GM04503 (cell line): Measurements from ENCODE around the gene ZNF200.
"Not testable (repeated sequence)": the region's sequence is repeated elsewhere in the genome, so short reads cannot be mapped to it uniquely, and the experiment has no call there.

Source experiments
- DNase-seq: peaks from one replicate; pipeline ENCODE4 v3.0.0-alpha.2; 2012; ENCODE audit warnings: low read depth

Gene ZNF200

GRCh38 chr16:3252967-3253366, 18.0 kb upstream of the ZNF200 start:
- no peak for DNase-seq

DNA sequence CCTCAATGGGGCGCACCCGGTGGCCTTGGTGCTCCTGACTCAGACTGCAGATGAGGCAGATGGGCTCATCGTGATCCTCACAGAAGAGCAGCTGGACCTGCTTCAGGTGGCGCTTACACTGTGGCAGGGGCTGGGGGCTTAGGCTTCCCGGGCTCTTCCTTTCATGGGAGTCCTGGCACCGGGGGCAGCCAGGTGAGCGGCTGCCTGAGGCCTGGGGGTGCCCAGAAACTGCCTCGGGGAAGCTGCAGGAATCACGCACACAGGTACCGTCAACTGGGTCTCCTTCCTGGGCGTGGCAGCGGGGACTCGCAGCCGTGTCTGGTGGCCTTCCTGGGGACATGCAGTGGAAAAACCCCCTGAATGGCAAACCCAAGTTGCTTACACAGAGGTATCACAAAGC, 14.5 kb upstream of the ZNF200 start:
- DNase-seq: no peak

GRCh38 chr16:3249020-3249419, 14.1 kb upstream of the ZNF200 start:
- no peak for DNase-seq

GRCh38 chr16:3248596-3248995, 13.6 kb upstream of the ZNF200 start:
- no peak for DNase-seq

DNA sequence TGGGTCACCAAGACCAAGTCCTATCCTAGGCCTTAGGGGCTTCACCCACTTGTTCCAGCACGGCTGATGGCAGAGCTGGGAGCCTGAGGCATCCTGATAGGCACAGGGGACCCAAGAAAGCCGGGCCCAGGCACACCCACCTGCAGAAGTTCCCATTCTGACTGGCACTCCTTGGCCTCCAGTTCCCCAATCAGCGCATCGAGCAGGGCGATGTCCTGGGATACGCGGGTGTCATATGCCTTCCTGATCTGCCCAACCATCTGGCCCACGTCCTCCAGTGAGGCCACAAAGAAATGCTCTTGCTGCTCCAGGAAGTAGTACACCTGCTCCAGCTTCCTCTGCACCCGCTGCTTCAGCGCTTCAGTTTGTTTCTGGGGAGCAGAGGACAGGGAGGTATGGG, 11.9 kb upstream of the ZNF200 start:
- DNase-seq: no peak

GRCh38 chr16:3246002-3246401, 11.0 kb upstream of the ZNF200 start:
- DNase-seq: no peak

DNA sequence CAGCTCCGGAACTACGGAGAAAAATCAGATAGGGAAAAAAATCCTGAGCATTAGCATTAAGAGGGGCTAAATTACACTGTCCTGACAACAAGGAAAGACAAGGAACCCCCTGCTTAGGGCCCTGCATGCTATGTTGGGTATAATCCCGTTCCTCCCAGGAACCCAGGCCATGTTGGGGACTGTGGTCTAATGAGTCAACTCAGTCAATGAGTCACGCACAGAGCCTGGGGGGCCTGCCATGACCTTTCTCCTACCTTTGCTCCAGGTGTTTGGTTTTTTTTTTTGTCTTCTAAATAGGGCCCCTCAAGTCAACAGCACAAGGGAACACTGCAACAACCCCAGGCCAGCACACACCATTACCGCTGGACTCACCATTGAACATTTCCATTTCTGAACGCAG, 8.9 kb upstream of the ZNF200 start:
- no peak for DNase-seq

- no peak for DNase-seq
Observed at GRCh38 chr16:3242709-3243108, 7.8 kb upstream of the ZNF200 start.

GRCh38 chr16:3241761-3242160, 6.8 kb upstream of the ZNF200 start:
- no peak for DNase-seq

DNA sequence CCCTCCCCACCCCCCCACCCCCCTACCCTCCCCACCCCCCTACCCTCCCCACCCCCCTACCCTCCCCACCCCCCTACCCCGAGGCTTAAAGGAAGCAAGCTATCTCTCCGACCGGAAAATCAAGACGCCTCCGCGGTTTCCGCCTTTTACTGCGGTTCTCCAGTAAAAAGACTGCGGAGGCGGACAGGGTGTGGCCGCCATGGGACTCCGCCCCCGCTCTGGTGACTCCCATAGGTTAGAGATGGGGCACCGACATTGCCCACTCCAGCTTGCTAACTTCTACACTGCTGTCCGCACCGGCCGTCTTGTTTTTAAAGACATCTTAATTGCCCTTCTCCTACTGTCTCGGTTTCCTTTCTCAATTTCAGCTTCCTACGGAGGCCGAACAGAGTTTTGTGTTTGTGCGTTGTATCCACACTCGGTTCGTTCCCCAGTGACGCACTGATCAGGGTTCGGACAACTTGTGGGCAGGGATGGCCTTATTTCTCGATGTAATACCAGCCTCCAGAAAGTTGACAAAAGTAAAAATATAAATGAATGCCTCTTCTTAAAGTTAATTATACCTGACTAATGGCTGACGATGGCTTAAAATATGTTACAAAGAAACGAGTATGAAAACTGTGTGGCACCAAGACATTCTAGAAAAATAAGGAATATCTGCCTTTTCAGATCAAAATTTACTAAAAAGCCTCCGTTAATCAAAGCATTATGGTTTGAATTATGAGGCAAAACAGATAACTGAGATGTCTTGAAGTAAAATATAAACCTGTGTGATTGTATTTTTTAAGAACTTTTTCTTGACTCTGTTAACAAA, 1.1 kb upstream of the ZNF200 start:
- DNase-seq: no peak

- DNase-seq: no peak
Observed at GRCh38 chr16:3234543-3234856, 458 bp downstream of the ZNF200 start.

DNA sequence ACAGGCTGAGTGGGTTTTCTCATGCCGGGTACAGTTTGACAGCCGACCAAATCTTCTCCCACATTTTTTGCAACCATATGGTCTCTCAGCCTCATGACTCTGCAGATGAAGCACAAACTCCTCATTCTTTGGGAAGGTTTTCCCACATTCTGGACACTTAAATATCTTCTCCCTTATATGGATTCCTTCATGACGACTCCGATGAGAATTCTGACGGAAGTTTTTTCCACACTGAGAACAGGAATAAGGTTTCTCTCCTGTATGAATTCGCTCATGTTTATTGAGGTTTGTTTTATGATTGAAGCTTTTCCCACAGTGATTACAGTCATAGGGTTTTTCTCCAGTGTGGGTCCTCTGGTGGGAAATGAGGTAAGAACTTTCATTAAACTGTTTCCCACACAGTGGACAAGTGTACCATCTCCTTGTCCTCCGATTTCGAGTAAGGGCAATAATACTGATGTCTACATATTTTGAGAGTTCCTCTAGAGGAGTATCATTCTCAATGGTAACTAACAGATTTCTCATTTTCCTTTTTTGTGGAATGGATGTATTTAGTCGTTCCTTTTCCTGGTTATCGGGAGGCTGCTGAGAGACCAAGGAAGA, 10.9 kb downstream of the ZNF200 start:
- no peak for DNase-seq

DNA sequence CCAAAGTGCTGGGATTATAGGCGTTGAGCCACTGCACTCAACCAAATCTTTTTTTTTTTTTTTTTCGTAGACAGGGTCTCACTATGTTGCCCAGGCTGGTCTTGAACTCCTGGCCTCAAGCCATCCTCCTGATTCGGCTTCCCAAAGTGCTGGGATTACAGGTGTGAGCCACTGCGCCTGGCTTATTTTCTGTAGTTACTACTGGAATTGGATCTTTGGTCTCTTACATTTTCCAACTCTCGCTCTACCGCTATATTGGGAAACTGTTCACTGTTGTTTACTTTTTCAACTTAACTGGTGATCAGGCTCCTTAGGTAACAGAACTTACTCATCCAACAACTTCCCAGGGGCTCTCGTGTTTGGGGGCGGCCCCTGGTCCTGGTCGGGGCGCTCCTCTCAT, 14.1 kb downstream of the ZNF200 start:
- DNase-seq: no peak

DNA sequence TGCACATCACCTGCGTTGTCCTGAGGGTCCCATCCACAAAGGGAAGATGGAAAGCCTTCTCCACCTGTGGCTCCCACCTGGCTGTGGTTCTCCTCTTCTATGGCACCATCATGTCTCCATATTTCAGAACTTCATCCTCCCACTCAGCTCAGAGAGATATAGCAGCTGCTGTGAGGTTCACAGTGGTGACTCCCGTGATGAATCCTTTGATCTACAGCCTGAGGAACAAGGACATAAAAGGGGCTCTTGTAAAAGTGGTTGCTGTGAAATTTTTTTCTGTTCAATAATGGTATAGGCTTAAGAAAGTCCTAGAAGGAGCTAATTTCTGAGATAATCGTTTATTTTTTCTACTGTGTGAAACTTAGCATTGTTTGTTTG, 18.7 kb downstream of the ZNF200 start:
- no peak for DNase-seq

DNA sequence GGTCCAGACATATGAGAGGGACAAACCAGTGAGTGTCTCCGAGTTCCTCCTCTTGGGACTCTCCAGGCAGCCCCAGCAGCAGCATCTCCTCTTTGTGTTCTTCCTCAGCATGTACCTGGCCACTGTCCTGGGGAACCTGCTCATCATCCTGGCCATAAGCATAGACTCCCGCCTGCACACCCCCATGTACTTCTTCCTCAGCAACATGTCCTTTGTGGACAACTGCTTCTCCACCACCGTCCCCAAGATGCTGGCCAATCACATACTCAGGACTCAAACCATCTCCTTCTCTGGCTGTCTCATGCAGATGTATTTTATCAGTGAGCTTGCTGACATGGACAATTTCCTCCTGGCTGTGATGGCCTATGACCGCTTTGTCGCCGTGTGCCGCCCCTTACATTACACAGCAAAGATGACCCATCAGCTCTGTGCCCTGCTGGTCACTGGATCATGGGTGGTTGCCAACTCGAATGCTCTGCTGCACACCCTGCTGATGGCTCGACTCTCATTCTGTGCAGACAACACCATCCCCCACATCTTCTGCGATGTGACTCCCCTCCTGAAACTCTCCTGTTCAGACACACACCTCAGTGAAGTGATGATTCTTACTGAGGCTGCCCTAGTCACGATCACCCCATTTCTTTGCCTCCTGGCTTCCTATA, 19.2 kb downstream of the ZNF200 start:
- no peak for DNase-seq

DNA sequence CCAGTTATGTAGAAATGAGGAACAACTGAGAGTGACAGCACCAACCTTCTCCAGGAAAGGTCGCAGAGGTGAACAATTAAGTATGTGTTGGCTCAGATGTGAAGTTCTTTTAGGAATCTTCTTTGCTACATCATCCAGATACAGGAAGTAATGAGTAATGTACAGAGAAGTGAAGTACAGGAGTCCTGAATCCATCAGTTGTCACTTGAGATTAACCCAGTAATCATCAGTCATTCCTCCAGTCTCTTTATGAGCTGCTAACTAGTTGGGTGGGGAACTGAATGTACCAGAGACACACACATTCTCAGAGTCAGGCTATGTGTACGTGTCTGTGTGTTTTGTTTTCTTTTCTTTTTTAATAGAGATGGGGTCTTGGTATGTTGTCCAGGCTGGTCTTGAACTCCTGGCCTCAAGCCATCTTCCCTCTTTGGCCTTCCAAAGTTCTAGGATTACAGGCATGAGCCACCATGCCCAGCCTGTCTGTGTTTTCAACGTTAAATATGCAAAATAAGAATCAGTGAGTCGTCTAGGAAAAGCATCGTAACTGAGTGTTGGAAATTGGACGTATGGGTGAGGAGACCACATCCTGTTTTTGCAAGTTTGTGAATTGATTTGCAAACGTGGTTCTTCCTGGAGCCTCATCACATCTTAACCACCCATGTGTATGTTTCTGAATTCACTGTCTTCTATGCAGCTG, 19.9 kb downstream of the ZNF200 start:
- DNase-seq: no peak

DNA sequence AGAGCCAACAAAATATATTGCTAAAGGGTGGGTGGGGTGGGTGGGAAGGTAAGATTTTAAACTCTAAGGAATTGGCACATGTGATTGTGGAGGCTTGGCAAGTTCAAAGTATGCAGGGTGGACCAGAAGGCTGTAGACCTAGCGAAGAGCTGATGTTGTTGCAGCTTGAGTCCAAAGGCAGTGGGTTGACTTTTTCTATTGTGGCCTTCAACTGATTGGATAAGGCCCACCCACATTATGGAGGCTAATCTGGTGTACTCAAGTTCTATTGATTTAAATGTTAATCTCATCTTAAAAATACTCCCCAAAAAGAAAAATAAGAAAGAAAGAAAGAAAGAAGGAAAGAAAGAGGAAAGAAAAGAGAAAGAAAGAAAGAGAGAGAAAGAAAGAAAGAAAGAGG, 22.4 kb downstream of the ZNF200 start:
- no peak for DNase-seq

DNA sequence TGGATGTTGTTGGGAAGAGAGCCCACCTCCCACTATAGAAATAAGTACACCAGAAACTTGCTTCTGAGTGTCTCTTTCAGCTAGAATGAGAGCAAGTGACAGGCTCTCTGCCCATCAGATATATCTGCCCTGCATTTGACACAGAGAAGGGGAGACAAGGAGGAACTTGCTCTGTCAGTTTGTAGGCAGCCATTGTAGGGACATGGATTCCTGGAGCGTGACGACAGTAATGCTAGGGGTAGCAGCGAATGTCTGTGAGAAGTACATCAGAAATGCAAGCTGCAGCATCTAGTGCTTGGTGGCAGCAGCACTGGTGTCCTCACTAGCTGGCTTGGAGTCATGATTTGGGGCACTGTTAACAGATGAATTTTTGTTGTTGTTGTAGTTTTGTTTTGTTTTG, 23.0 kb downstream of the ZNF200 start:
- no peak for DNase-seq

DNA sequence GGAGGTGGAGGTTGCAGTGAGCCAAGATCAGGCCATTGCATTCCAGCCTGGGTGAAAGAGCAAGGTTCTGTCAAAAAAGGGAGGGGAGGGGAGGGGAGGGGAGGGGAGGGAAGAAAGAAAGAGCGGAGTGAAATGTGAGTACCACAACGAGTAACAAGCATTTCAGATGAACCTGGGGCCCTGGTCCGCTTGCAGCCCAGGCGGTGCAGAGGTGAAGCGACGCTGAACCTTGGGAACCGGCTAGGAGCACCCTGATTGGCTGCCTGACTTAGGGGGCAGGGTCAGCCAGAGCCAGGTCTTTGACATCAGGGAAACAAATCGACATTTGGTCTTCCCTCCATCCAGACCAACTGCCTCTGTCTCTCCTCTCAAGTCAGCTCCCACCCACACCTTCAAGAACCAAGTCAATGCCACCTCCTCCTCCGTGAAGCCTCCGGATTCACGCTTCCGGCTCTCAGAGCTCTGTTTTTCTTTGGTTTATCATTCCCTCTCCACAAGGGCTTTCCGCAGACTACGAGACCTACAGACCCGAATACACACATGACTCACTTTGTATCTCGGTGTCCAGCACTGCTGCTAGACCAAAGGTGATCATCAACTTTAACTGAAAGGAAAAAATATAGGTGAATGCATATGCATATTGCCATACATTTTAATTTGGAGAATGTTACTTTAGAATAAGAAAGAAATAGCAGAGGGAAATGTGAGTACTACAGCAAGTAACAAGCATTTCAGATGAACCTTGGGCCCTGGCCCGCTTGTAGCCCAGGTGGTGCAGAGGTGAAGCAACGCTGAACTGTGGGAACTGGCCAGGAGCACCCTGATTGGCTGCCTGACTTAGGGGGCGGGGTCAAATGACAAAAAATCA, 27.6 kb downstream of the ZNF200 start:
- DNase-seq: no peak

DNA sequence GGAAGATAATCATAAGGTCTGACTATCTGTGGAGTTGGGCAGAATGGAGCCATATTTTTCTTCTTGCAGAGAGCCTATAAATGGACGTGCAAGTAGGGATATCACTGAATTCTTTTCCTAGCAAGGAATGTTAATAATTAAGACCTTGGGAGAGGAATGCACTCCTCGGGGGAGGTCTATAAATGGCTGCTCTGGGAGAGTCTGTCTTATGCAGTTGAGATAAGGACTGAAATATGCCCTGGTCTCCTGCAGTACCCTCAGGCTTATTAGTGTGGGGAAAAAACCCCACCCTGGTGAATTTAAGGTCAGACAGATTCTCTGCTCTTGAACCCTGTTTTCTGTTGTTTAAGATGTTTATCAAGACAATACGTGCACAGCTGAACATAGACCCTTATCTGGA, 29.0 kb downstream of the ZNF200 start:
- not testable (repeated sequence) for DNase-seq

DNA sequence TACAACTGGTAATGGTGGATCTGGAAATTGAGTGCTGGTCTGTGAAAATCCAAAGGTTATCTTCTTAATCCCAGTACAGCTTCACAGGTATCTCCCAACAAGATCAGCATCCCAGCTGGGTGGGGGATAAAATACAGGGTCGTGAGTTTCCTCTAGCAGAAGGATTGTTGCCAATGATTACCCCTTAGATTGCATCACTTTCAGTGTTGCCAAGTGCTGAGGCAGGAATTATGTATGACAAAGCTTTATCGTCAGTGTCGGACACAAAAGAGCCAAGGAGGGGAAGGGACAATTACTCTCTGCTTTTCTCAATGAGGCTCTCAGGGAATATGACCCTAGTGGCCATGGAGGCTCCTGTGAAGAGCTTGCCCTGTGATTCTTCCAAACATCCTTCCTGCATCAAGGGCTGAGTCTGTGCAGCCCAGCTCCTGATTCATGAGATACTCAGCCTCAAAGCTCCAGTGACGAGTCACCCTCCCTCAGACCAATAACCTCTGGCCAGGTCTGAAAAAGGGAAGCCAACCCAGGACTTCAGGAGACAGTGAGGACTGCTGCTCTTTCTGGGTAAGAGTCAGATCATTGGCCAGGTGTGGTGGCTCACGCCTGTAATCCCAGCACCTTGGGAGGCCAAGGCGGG, 31.9 kb downstream of the ZNF200 start:
- no peak for DNase-seq
